A673 (cell line): Measurements from ENCODE around the gene ALKBH3. TPM values are rescaled to one million over a fixed set of nuclear protein-coding genes. Genes with fewer than 3 reads are reported as not detected.

Experiments
- BruUV-seq: library from RNA; stranded (reverse); fragments of 400-500 nt; replicated peaks from 2 replicates; lab custom pipeline; 2021; lab: Mats Ljungman, UMichigan
- CTCF ChIA-PET: fragments of 300-600 bp; sonication (Branson Sonifier 250); formaldehyde crosslinking; loops from one replicate; lab custom pipeline; 2022; ENCODE audit warnings: antibody characterized with exemption; lab: Charles Lee
- POLR2A ChIA-PET: fragments of 300-600 bp; sonication (Branson Sonifier 250); formaldehyde crosslinking; loops from one replicate; lab custom pipeline; 2022; ENCODE audit warnings: antibody characterized with exemption; ENCODE audit not compliant: low non-redundant PET; lab: Charles Lee
- DNase-seq: peaks from one replicate; pipeline ENCODE4 v3.0.0-alpha.2; 2015; ENCODE audit warnings: low spot score
- H3K27ac ChIP-seq: fragments of 200-600 bp; sonication (generic); 2 replicates; pipeline ENCODE4 v1.5.1; 2016; ENCODE audit warnings: mixed run types, low read depth, mild to moderate bottlenecking, mixed read lengths, antibody characterized with exemption, low read length; ENCODE audit not compliant: poor library complexity, severe bottlenecking
- H3K27me3 ChIP-seq: fragments of 200-600 bp; sonication (generic); replicated peaks from 2 replicates; pipeline ENCODE4 v1.6.1; 2017; ENCODE audit warnings: mixed run types, low read depth, mild to moderate bottlenecking, mixed read lengths, antibody characterized with exemption, low read length; ENCODE audit not compliant: insufficient read depth, poor library complexity
- H3K36me3 ChIP-seq: fragments of 200-600 bp; sonication (generic); 2 replicates; pipeline ENCODE4 v1.6.1; 2016; ENCODE audit warnings: mixed run types, mild to moderate bottlenecking, mixed read lengths, antibody characterized with exemption, low read length; ENCODE audit not compliant: insufficient read depth, poor library complexity, severe bottlenecking
- H3K4me1 ChIP-seq: fragments of 200-600 bp; sonication (generic); 2 replicates; pipeline ENCODE4 v1.6.1; 2017; ENCODE audit warnings: mixed run types, mild to moderate bottlenecking, mixed read lengths, antibody characterized with exemption, low read length; ENCODE audit not compliant: insufficient read depth, poor library complexity, severe bottlenecking
- H3K4me3 ChIP-seq: fragments of 200-600 bp; sonication (generic); 2 replicates; pipeline ENCODE4 v1.5.1; 2016; ENCODE audit warnings: low read depth, mixed run types, mild to moderate bottlenecking, mixed read lengths, low read length; ENCODE audit not compliant: poor library complexity, severe bottlenecking
- H3K9me3 ChIP-seq: fragments of 200-600 bp; sonication (generic); 2 replicates; pipeline ENCODE4 v1.6.1; 2016; ENCODE audit warnings: mixed run types, low read depth, mild to moderate bottlenecking, mixed read lengths, antibody characterized with exemption, low read length; ENCODE audit not compliant: poor library complexity, severe bottlenecking
- CTCF ChIP-seq: fragments of 300-800, 200-600 bp; sonication (generic); conservative IDR thresholded peaks from 2 replicates; pipeline ENCODE4 v1.5.1; 2017; ENCODE audit warnings: low read depth, mild to moderate bottlenecking, antibody characterized with exemption, low read length, moderate library complexity, mixed read lengths
- EZH2 ChIP-seq: fragments of 200-600 bp; sonication (generic); IDR thresholded peaks from 2 replicates; pipeline ENCODE4 v1.6.1; 2017; ENCODE audit warnings: borderline replicate concordance, low read depth, mild to moderate bottlenecking, mixed read lengths, antibody characterized with exemption, low read length; ENCODE audit not compliant: poor library complexity, severe bottlenecking
- intact Hi-C: fragments of 100-400 bp; cut with micrococcal nuclease; formaldehyde crosslinking; loops from one replicate; pipeline ENCODE4 v1.10.0; 2022; ENCODE audit not compliant: unreplicated experiment
- total RNA-seq: library from RNA; stranded (reverse); gene quantifications from 2 replicates; pipeline ENCODE4 v1.2.3, GENCODE V29; 2021

Gene ALKBH3
- total RNA-seq, 1 experiment from 2014 or later = 96.6 TPM

GRCh38 chr11:43903078-43903477 lies 22.4 kb downstream of the ALKBH3 start:
- DNase-seq = no peak
- H3K4me3 ChIP-seq = no peak overlapping the region
- intact Hi-C loops = no loop called here
- H3K36me3 ChIP-seq = peaks cover 38% of the 10 kb centered on the region
- no peak overlapping the region for H3K27ac ChIP-seq
- ChIA-PET POLR2A (no interaction called here), CTCF (no interaction called here)
- H3K4me1 ChIP-seq = no peaks in the 10 kb centered on the region
- BruUV-seq = no TSS peak
- no peak for TF ChIP-seq EZH2
- TF ChIP-seq CTCF = no peak
- H3K9me3 ChIP-seq = no peaks in the 10 kb centered on the region
- H3K27me3 ChIP-seq = no peaks in the 10 kb centered on the region

- DNase-seq = no peak
- CTCF ChIA-PET = no interaction called here
- H3K4me1 ChIP-seq = no peaks in the 10 kb centered on the region
- no peak overlapping the region for H3K27ac ChIP-seq
- POLR2A ChIA-PET = interaction anchor here (0.6 kb wide), 1 partner anchor 10 kb away, joined by 3 read pairs; no protein-coding TSS in a partner anchor
- no peak for TF ChIP-seq EZH2
- TF ChIP-seq CTCF = no peak
- H3K36me3 ChIP-seq = peaks cover 29% of the 10 kb centered on the region
- BruUV-seq = no TSS peak
- no peak overlapping the region for H3K4me3 ChIP-seq
- intact Hi-C loops = no loop called here
- H3K9me3 ChIP-seq = no peaks in the 10 kb centered on the region
- H3K27me3 ChIP-seq = no peaks in the 10 kb centered on the region
Observed at GRCh38 chr11:43903969-43904368, 23.3 kb downstream of the ALKBH3 start.

DNA sequence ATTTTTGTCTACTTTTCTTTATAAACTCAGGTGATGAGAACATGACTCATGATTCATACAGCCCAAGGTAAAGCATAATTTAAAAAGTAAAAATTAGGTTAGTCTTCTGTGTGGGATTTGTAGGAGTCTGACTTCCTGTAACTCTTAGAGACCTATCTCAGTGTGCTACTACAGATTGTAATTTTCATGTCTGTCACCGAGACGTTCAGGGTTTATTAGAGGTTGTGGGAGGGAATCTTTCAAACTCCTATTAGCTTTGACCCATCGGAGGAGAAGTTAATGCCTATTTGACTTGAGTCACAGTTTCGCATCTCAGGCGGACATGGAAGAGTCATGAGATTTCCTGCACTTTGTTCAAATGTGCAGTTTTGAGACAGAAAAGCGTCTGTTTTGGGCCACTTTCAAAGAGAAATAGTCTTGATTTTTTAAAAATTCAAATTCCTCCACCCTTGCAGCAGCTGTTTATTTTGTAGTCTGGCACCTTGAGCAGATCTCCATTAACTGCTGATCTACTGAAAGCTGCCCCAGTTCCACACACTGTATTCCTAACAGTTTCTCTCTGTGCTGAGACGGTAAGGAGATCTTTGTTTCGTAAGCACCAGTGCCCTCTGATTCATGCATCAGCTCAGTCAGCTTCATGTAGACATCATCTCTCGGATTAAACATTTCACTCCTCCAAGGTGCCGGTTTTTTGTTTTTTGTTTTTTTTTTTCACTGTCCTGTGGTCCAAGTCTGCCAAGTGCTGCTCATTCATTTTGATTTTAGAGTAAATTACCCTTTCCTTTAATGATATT lies 24.3 kb downstream of the ALKBH3 start:
- no peaks in the 10 kb centered on the region for H3K9me3 ChIP-seq
- TF ChIP-seq CTCF (no peak), EZH2 (no peak)
- no TSS peak for BruUV-seq
- H3K4me1 ChIP-seq = no peaks in the 10 kb centered on the region
- DNase-seq = no peak
- H3K27ac ChIP-seq = no peak overlapping the region
- intact Hi-C loops = no loop called here
- ChIA-PET CTCF (no interaction called here), POLR2A (no interaction called here)
- H3K4me3 ChIP-seq = no peak overlapping the region
- H3K36me3 ChIP-seq = peaks cover 22% of the 10 kb centered on the region
- no peaks in the 10 kb centered on the region for H3K27me3 ChIP-seq
